Smooth muscle cell (in vitro differentiated cells): ENCODE measurements around the gene ATAD3B. TPM values are rescaled to one million over a fixed set of nuclear protein-coding genes. Genes with fewer than 3 reads are reported as not detected.
"Not testable (repeated sequence)": the region's sequence is repeated elsewhere in the genome, so short reads cannot be mapped to it uniquely, and the experiment has no call there.

ENCODE experiments used
- DNase-seq: peaks from one replicate; lab custom pipeline; 2025; ENCODE audit not compliant: unreplicated experiment; lab: John Stamatoyannopoulos, UW
- H2AFZ ChIP-seq: fragments of 200-600 bp; sonication (generic); 2 replicates; pipeline ENCODE4 v1.6.0; 2016; ENCODE audit warnings: antibody characterized with exemption, low read depth, mild to moderate bottlenecking
- H3F3A ChIP-seq: fragments of 200-600 bp; sonication (generic); 2 replicates; pipeline ENCODE4 v1.6.0; 2017; ENCODE audit warnings: antibody characterized with exemption, low read depth
- H3K27ac ChIP-seq: fragments of 200-600 bp; sonication (generic); 2 replicates; pipeline ENCODE4 v1.5.1; 2016; ENCODE audit warnings: low read depth, mild to moderate bottlenecking
- H3K27me3 ChIP-seq: fragments of 200-600 bp; sonication (generic); 2 replicates; pipeline ENCODE4 v1.6.1; 2016; ENCODE audit warnings: low read depth, mild to moderate bottlenecking
- H3K36me3 ChIP-seq: fragments of 200-600 bp; sonication (generic); 2 replicates; pipeline ENCODE4 v1.5.1; 2016; ENCODE audit warnings: low read depth
- H3K4me1 ChIP-seq: fragments of 200-600 bp; sonication (generic); 2 replicates; pipeline ENCODE4 v1.5.1; 2016; ENCODE audit warnings: low read depth
- H3K4me2 ChIP-seq: fragments of 200-600 bp; sonication (generic); 2 replicates; pipeline ENCODE4 v1.6.0; 2016; ENCODE audit warnings: mild to moderate bottlenecking
- H3K4me3 ChIP-seq: fragments of 200-600 bp; sonication (generic); 2 replicates; pipeline ENCODE4 v1.5.1; 2016; ENCODE audit warnings: mild to moderate bottlenecking
- H3K79me2 ChIP-seq: fragments of 200-600 bp; sonication (generic); 2 replicates; pipeline ENCODE4 v1.6.0; 2016; ENCODE audit warnings: low read depth, mild to moderate bottlenecking
- H3K9ac ChIP-seq: fragments of 200-600 bp; sonication (generic); 2 replicates; pipeline ENCODE4 v1.6.0; 2016; ENCODE audit warnings: low read depth
- H3K9me3 ChIP-seq: fragments of 200-600 bp; sonication (generic); replicated peaks from 2 replicates; pipeline ENCODE4 v1.5.1; 2016; ENCODE audit warnings: low read depth
- H4K20me1 ChIP-seq: fragments of 200-600 bp; sonication (generic); 2 replicates; pipeline ENCODE4 v1.6.0; 2016; ENCODE audit warnings: low read depth
- WGBS: methylation state at CpG from one replicate; pipeline ENCODE4 v1.1.7; 2016; ENCODE audit warnings: low lambda C conversion rate; 5-methylcytosine and 5-hydroxymethylcytosine counted together
- polyA plus RNA-seq: library from polyadenylated mRNA; unstranded; fragments of >200 nt; fragmentation: Nextera tagmentation; extraction: Ambion mirVana; gene quantifications from 2 replicates; pipeline ENCODE4 v1.2.1, GENCODE V29; 2016
- total RNA-seq: library from RNA; depleted of rRNA; stranded (reverse); fragments of >200 nt; gene quantifications from 2 replicates; pipeline ENCODE4 v1.2.3, GENCODE V29; 2014
- TF ChIP-seq, protein P1 (sequence below): fragments of 200-600 bp; sonication (generic); IDR thresholded peaks from 2 replicates; pipeline ENCODE4 v1.5.1; 2017; ENCODE audit warnings: borderline replicate concordance, mild to moderate bottlenecking, antibody characterized with exemption; ENCODE audit not compliant: insufficient read depth, poor library complexity, severe bottlenecking

Gene ATAD3B
- total and polyA plus RNA-seq, 2 experiments from 2014 or later, result 8.6 to 20.2 TPM

DNA sequence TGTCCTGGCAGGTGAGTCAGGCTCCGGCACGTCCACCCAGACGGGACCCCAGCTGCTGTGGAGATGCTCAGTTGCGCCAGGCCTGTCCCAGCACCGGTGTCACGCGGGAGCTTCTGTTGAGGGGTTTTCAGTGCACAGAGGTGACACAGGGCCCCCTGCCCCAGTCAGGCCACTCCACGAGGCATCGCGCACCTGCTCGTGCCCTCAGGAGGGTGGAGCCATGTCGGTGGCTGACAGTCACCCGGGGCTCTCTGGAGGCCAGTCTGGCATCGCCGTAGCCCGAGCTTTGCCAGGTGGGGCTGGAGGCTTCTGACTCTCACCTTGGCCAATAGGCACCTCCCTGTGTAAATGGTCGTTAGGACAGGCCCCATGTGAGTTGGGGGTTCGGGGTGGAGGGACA is 57.8 kb downstream of the ATAD3B start:
- WGBS, result 99% methylated on average over 18 of the region's 18 CpGs

GRCh38 chr1:1529936-1530335 is 58.4 kb downstream of the ATAD3B start:
- Histone ChIP-seq H3K27me3 (no peaks in the 10 kb centered on the region), H3K4me2 (no peak overlapping the region), H3K4me1 (no peaks in the 10 kb centered on the region), H4K20me1 (no peaks in the 10 kb centered on the region), H3K79me2 (no peaks in the 10 kb centered on the region), H3K9me3 (no peaks in the 10 kb centered on the region), H3F3A (no peaks in the 10 kb centered on the region), H3K27ac (no peak overlapping the region), H3K36me3 (no peaks in the 10 kb centered on the region), H2AFZ (no peak overlapping the region), H3K9ac (no peak overlapping the region), H3K4me3 (no peak overlapping the region)
- DNase-seq, result no peak
- 98% methylated on average over 8 of the region's 8 CpGs for WGBS
- TF ChIP-seq, protein P1, sequence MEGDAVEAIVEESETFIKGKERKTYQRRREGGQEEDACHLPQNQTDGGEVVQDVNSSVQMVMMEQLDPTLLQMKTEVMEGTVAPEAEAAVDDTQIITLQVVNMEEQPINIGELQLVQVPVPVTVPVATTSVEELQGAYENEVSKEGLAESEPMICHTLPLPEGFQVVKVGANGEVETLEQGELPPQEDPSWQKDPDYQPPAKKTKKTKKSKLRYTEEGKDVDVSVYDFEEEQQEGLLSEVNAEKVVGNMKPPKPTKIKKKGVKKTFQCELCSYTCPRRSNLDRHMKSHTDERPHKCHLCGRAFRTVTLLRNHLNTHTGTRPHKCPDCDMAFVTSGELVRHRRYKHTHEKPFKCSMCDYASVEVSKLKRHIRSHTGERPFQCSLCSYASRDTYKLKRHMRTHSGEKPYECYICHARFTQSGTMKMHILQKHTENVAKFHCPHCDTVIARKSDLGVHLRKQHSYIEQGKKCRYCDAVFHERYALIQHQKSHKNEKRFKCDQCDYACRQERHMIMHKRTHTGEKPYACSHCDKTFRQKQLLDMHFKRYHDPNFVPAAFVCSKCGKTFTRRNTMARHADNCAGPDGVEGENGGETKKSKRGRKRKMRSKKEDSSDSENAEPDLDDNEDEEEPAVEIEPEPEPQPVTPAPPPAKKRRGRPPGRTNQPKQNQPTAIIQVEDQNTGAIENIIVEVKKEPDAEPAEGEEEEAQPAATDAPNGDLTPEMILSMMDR, result no peak

More for the DNA sequence above, 57.8 kb downstream of the ATAD3B start:
- Histone ChIP-seq H3K4me3 (no peak overlapping the region), H3F3A (no peaks in the 10 kb centered on the region), H3K79me2 (no peaks in the 10 kb centered on the region), H3K9me3 (no peaks in the 10 kb centered on the region), H3K4me2 (no peak overlapping the region), H2AFZ (no peak overlapping the region), H3K9ac (no peak overlapping the region), H3K27ac (no peak overlapping the region), H3K27me3 (no peaks in the 10 kb centered on the region), H4K20me1 (no peaks in the 10 kb centered on the region), H3K4me1 (no peaks in the 10 kb centered on the region), H3K36me3 (no peaks in the 10 kb centered on the region)
- no peak for DNase-seq
- TF ChIP-seq, protein P1, result no peak

- peaks cover 5% of the 10 kb centered on the region for H4K20me1 ChIP-seq
- H3F3A ChIP-seq, result no peaks in the 10 kb centered on the region
- H3K4me3 ChIP-seq, result no peak overlapping the region
- DNase-seq, result no peak
- no peak overlapping the region for H3K9ac ChIP-seq
- no peak overlapping the region for H3K4me2 ChIP-seq
- H3K4me1 ChIP-seq, result no peaks in the 10 kb centered on the region
- H3K9me3 ChIP-seq, result no peaks in the 10 kb centered on the region
- H3K27ac ChIP-seq, result no peak overlapping the region
- H3K27me3 ChIP-seq, result no peaks in the 10 kb centered on the region
- no peaks in the 10 kb centered on the region for H3K79me2 ChIP-seq
- 98% methylated on average over 4 of the region's 4 CpGs for WGBS
- H2AFZ ChIP-seq, result no peak overlapping the region
- no peaks in the 10 kb centered on the region for H3K36me3 ChIP-seq
- TF ChIP-seq, protein P1, result no peak
Measured at GRCh38 chr1:1531947-1532346, 60.4 kb downstream of the ATAD3B start.

DNA sequence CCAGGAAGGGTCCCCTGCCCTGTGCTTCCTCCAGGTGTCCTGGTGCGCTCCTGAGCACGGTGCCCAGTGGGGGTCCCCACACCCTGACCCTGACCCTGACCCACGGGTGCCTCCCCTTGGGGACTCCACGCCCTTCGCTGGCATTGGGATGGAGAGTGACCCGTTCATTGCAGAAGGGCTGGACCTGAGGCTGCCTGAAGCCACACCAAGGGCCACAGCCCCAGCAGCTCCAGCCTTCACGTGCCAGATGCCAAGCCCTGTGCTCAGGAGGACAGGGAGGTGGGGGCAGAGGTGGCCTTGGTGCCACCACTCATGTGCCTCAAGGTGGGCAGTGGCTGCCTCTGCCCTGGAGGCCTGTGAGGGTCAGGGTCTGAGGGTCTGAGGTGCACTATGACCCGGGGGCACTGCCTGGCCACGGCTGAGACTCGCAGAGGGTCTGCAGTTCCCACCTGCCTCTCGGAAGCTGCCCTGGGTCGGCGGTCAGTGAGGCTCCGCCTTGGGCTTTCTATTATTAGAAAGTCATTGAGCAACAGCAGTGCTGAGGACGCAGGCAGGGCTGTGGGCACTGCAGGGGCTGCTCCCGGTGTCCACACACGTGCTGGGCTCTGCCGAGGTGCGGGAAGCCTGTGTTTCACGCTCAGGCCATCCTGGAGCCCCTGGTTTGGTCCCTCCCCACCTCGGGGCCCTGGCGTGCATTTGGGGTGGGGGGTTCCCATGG is 61.8 kb downstream of the ATAD3B start:
- 84% methylated on average over 14 of the region's 22 CpGs for WGBS
- not testable (repeated sequence) for H3K27ac ChIP-seq, H3K79me2 ChIP-seq, H3K27me3 ChIP-seq, H3K4me1 ChIP-seq, H3K4me3 ChIP-seq, H3K4me2 ChIP-seq, DNase-seq, H3K36me3 ChIP-seq, H3K9ac ChIP-seq, H3F3A ChIP-seq, H3K9me3 ChIP-seq, H4K20me1 ChIP-seq, H2AFZ ChIP-seq

- H3K9me3 ChIP-seq, H3K79me2 ChIP-seq, H3K27me3 ChIP-seq, H3K27ac ChIP-seq, H3K4me2 ChIP-seq, DNase-seq, H2AFZ ChIP-seq, H3K36me3 ChIP-seq, H4K20me1 ChIP-seq, H3K9ac ChIP-seq, H3K4me3 ChIP-seq, H3F3A ChIP-seq, H3K4me1 ChIP-seq: not testable (repeated sequence)
- WGBS, result 93% methylated on average over 12 of the region's 18 CpGs
Measured at GRCh38 chr1:1533894-1534291, 62.3 kb downstream of the ATAD3B start.
